Middle frontal gyrus (tissue), 1 donor: ENCODE results near the gene RABEP2.
"Not testable (repeated sequence)": the region's sequence is repeated elsewhere in the genome, so short reads cannot be mapped to it uniquely, and the experiment has no call there.

Experiments
- DNase-seq: peaks from one replicate; pipeline ENCODE4 v3.0.0-alpha.2; 2015; ENCODE audit warnings: low spot score; ENCODE audit errors: extremely low spot score

Gene RABEP2

GRCh38 chr16:28924762-28925385 lies at the start of gene RABEP2:
RABEP2 (minus strand) TSS chr16:28925238; CDS start chr16:28925163, 75 bp downstream.
- peak; percentile 68 for DNase-seq

- peak; percentile 93 for DNase-seq
Observed at GRCh38 chr16:28974437-28975157, 49.6 kb upstream of the RABEP2 start, which contains the start of gene SPNS1. SPNS1 (plus strand) TSS chr16:28974778; CDS start chr16:28975152, 374 bp downstream.

- peak; percentile 37 for DNase-seq
Observed at GRCh38 chr16:28974007-28974436, 49.0 kb upstream of the RABEP2 start.

GRCh38 chr16:28969696-28970095 lies 44.7 kb upstream of the RABEP2 start:
- DNase-seq: not testable (repeated sequence)

- no peak for DNase-seq
Observed at GRCh38 chr16:28967156-28967555, 42.1 kb upstream of the RABEP2 start.

- no peak for DNase-seq
Observed at GRCh38 chr16:28964496-28964895, 39.5 kb upstream of the RABEP2 start.

GRCh38 chr16:28964072-28964471 lies 39.0 kb upstream of the RABEP2 start:
- no peak for DNase-seq

- no peak for DNase-seq
Observed at GRCh38 chr16:28958836-28959235, 33.8 kb upstream of the RABEP2 start.

GRCh38 chr16:28958216-28958615 lies 33.2 kb upstream of the RABEP2 start:
- DNase-seq: no peak

GRCh38 chr16:28951410-28951943 lies 26.4 kb upstream of the RABEP2 start:
- no peak for DNase-seq

GRCh38 chr16:28950648-28951409 lies 25.8 kb upstream of the RABEP2 start, which contains the start of gene NFATC2IP:
NFATC2IP (plus strand) TSS chr16:28950937; CDS start chr16:28951012, 75 bp downstream.
- peak; percentile 99 for DNase-seq

GRCh38 chr16:28946681-28947080 lies 21.6 kb upstream of the RABEP2 start:
- DNase-seq: no peak

GRCh38 chr16:28943281-28943680 lies 18.2 kb upstream of the RABEP2 start:
- no peak for DNase-seq

GRCh38 chr16:28939825-28940224 lies 14.8 kb upstream of the RABEP2 start:
- DNase-seq: not testable (repeated sequence)

GRCh38 chr16:28938721-28939120 lies 13.7 kb upstream of the RABEP2 start:
- no peak for DNase-seq

- no peak for DNase-seq
Observed at GRCh38 chr16:28937222-28937876, 12.3 kb upstream of the RABEP2 start.

GRCh38 chr16:28936784-28937155 lies 11.7 kb upstream of the RABEP2 start:
- DNase-seq: no peak

GRCh38 chr16:28935924-28936783 lies 11.1 kb upstream of the RABEP2 start:
- DNase-seq: no peak

GRCh38 chr16:28935346-28935745 lies 10.3 kb upstream of the RABEP2 start:
- no peak for DNase-seq

GRCh38 chr16:28933171-28933570 lies 8.1 kb upstream of the RABEP2 start:
- DNase-seq: no peak
